K562 (cell line): ENCODE results near the gene SLC9A1. TPM values are rescaled to one million over a fixed set of nuclear protein-coding genes. Genes with fewer than 3 reads are reported as not detected.

Experiments used
- ARID1B ChIP-seq: fragments of 450-650 bp; IDR thresholded peaks from 2 replicates; pipeline ENCODE4 v1.6.1; 2016; ENCODE audit warnings: antibody characterized with exemption, mild to moderate bottlenecking, inconsistent platforms
- ATF4 ChIP-seq: fragments of 450-650 bp; formaldehyde crosslinking; IDR thresholded peaks from 2 replicates; pipeline ENCODE4 v1.4.0; 2022; ENCODE audit warnings: mild to moderate bottlenecking, moderate library complexity
- BCL6 ChIP-seq: fragments of 250-450 bp; sonication (Bioruptor Pico); IDR thresholded peaks from 2 replicates; pipeline ENCODE4 v1.4.0; 2020
- CREBBP ChIP-seq: IDR thresholded peaks from one replicate; pipeline ENCODE4 v1.6.1; 2012; ENCODE audit warnings: low read depth, mild to moderate bottlenecking, control low read depth, inconsistent platforms, low read length
- ESRRB ChIP-seq: fragments of 250-450 bp; sonication (Bioruptor Pico); IDR thresholded peaks from 2 replicates; pipeline ENCODE4 v1.5.0; 2020; ENCODE audit warnings: mild to moderate bottlenecking, moderate library complexity, borderline replicate concordance
- GABPB1 ChIP-seq: sonication (generic); formaldehyde crosslinking; IDR thresholded peaks from 2 replicates; pipeline ENCODE4 v1.8.0; 2022; ENCODE audit warnings: mild to moderate bottlenecking, missing genetic modification reagents
- HNRNPUL1 ChIP-seq: fragments of 200-400 bp; formaldehyde crosslinking; IDR thresholded peaks from 2 replicates; pipeline ENCODE4 v1.6.1; 2017; ENCODE audit warnings: low read length
- LCOR ChIP-seq: sonication (generic); formaldehyde crosslinking; IDR thresholded peaks from 2 replicates; pipeline ENCODE4 v1.8.0; 2022; ENCODE audit warnings: mild to moderate bottlenecking, missing genetic modification reagents
- MTA3 ChIP-seq: fragments of 450-650 bp; formaldehyde crosslinking; IDR thresholded peaks from 2 replicates; pipeline ENCODE4 v1.6.1; 2017; ENCODE audit warnings: mild to moderate bottlenecking, borderline replicate concordance
- NR0B1 ChIP-seq: fragments of 450-650 bp; IDR thresholded peaks from one replicate; pipeline ENCODE4 v1.6.1; 2018; ENCODE audit warnings: mild to moderate bottlenecking, moderate library complexity; ENCODE audit not compliant: partially characterized antibody
- PHB2 ChIP-seq: fragments of 450-650 bp; IDR thresholded peaks from 2 replicates; pipeline ENCODE4 v1.6.1; 2017; ENCODE audit warnings: low read depth
- POLR2AphosphoS2 ChIP-seq: IDR thresholded peaks from 2 replicates; pipeline ENCODE4 v1.6.1; 2012; ENCODE audit warnings: low read length, improper control_type of control experiment
- POLR2G ChIP-seq: fragments of 200-400 bp; formaldehyde crosslinking; IDR thresholded peaks from 2 replicates; pipeline ENCODE4 v1.6.1; 2017; ENCODE audit warnings: low read depth, mild to moderate bottlenecking, antibody characterized with exemption, low read length, moderate library complexity
- SMC3 ChIP-seq: conservative IDR thresholded peaks from 2 replicates; pipeline ENCODE4 v1.6.1; 2011; ENCODE audit warnings: low read depth, low read length, improper control_type of control experiment; ENCODE audit not compliant: insufficient read depth
- TARDBP ChIP-seq: fragments of 450-650 bp; IDR thresholded peaks from 2 replicates; pipeline ENCODE4 v1.6.1; 2016
- TCF3 ChIP-seq: sonication (generic); formaldehyde crosslinking; IDR thresholded peaks from 2 replicates; pipeline ENCODE4 v1.4.0; 2020; ENCODE audit warnings: mild to moderate bottlenecking, missing genetic modification reagents
- TEAD2 ChIP-seq: fragments of 450-650 bp; IDR thresholded peaks from 2 replicates; pipeline ENCODE4 v1.6.1; 2016; ENCODE audit warnings: missing genetic modification characterization, control low read depth, missing compliant biosample characterization
- ZBTB17 ChIP-seq: fragments of 450-650 bp; formaldehyde crosslinking; IDR thresholded peaks from 2 replicates; pipeline ENCODE4 v1.4.0; 2020; ENCODE audit warnings: mild to moderate bottlenecking
- ZC3H11A ChIP-seq: IDR thresholded peaks from 2 replicates; pipeline ENCODE4 v1.6.1; 2012; ENCODE audit warnings: low read depth, low read length, improper control_type of control experiment
- ZNF12 ChIP-seq: sonication (generic); formaldehyde crosslinking; IDR thresholded peaks from 2 replicates; pipeline ENCODE4 v1.4.0; 2020; ENCODE audit warnings: mild to moderate bottlenecking, missing genetic modification reagents
- ZNF165 ChIP-seq: fragments of 250-450 bp; sonication (Bioruptor Pico); IDR thresholded peaks from 2 replicates; pipeline ENCODE4 v1.4.0; 2020; ENCODE audit warnings: borderline replicate concordance
- ZSCAN29 ChIP-seq: fragments of 450-650 bp; IDR thresholded peaks from 2 replicates; pipeline ENCODE4 v1.6.1; 2017
- polyA plus RNA-seq, 8 experiments: library from polyadenylated mRNA; depleted of rRNA in 4 of 8; stranded (reverse) in 5 of 8; unstranded in 3 of 8; fragments of >200 nt; fragmentation: Nextera tagmentation in 2 of 8; fragmentation: Illumina TruSeq in 1 of 8; extraction: Ambion mirVana in 2 of 8; extraction: Trizol in 1 of 8; gene quantifications; 2 replicates each; pipeline versions ENCODE4 v1.2.1 to v1.2.3, GENCODE V29; 2011 to 2014; ENCODE audit warnings: inconsistent platforms in 1 of 8, missing spikeins in 1 of 8
- total RNA-seq, 7 experiments: library from RNA; depleted of rRNA in 6 of 7; stranded (reverse); fragments of >200 nt in 6 of 7; fragmentation: Illumina TruSeq in 2 of 7; extraction: Trizol in 2 of 7; gene quantifications; 2 replicates each; pipeline versions ENCODE4 v1.2.1 to v1.2.3, GENCODE V29; 2011 to 2021; ENCODE audit warnings: low replicate concordance in 1 of 7
- TF ChIP-seq, protein P1 (sequence below): fragments of 250-450 bp; sonication (Bioruptor Pico); IDR thresholded peaks from 2 replicates; pipeline ENCODE4 v1.8.0; 2022; ENCODE audit warnings: inconsistent platforms, mild to moderate bottlenecking, moderate library complexity, borderline replicate concordance
- TF ChIP-seq, protein P2 (sequence below): fragments of 450-650 bp; IDR thresholded peaks from 2 replicates; pipeline ENCODE4 v1.6.1; 2014; ENCODE audit warnings: low read depth, mild to moderate bottlenecking, moderate library complexity, borderline replicate concordance
- TF ChIP-seq, protein P3 (sequence below): sonication (generic); formaldehyde crosslinking; IDR thresholded peaks from 2 replicates; pipeline ENCODE4 v1.5.0; 2020; ENCODE audit warnings: missing genetic modification reagents

The SLC9A1 gene
- total and polyA plus RNA-seq, 9 of the 15 experiments (the other 6 are each of a cell fraction or from before 2014, with no cell fraction given): 0.59 to 14.4 (median 2.0) TPM

- no peak for TF ChIP-seq ATF4 (CRISPR knock-in tag)
- TF ChIP-seq ZNF165 (CRISPR knock-in tag): no peak
- TF ChIP-seq PHB2: peak; percentile 85
- TF ChIP-seq, protein P1, sequence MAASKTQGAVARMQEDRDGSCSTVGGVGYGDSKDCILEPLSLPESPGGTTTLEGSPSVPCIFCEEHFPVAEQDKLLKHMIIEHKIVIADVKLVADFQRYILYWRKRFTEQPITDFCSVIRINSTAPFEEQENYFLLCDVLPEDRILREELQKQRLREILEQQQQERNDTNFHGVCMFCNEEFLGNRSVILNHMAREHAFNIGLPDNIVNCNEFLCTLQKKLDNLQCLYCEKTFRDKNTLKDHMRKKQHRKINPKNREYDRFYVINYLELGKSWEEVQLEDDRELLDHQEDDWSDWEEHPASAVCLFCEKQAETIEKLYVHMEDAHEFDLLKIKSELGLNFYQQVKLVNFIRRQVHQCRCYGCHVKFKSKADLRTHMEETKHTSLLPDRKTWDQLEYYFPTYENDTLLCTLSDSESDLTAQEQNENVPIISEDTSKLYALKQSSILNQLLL (CRISPR knock-in tag): no peak
- TF ChIP-seq BCL6: no peak
- peak; percentile 99 for TF ChIP-seq ARID1B
- TF ChIP-seq TEAD2 (tag): no peak
- TF ChIP-seq HNRNPUL1: no peak
- TF ChIP-seq TARDBP: no peak; the same call in 1 of the 2 replicates
- TF ChIP-seq, protein P2, sequence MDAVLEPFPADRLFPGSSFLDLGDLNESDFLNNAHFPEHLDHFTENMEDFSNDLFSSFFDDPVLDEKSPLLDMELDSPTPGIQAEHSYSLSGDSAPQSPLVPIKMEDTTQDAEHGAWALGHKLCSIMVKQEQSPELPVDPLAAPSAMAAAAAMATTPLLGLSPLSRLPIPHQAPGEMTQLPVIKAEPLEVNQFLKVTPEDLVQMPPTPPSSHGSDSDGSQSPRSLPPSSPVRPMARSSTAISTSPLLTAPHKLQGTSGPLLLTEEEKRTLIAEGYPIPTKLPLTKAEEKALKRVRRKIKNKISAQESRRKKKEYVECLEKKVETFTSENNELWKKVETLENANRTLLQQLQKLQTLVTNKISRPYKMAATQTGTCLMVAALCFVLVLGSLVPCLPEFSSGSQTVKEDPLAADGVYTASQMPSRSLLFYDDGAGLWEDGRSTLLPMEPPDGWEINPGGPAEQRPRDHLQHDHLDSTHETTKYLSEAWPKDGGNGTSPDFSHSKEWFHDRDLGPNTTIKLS: no peak
- TF ChIP-seq ZBTB17 (CRISPR knock-in tag): 0 out of 2 replicates have a peak, but pooled peaks have one; percentile 14
- TF ChIP-seq ZSCAN29: no peak
- no peak for TF ChIP-seq NR0B1
- TF ChIP-seq CREBBP: no peak
- peak; percentile 98 for TF ChIP-seq TCF3 (CRISPR knock-in tag)
- no peak for TF ChIP-seq ESRRB (CRISPR knock-in tag)
- no peak for TF ChIP-seq POLR2G
- TF ChIP-seq ZC3H11A: 0 out of 2 replicates have a peak, but pooled peaks have one; percentile 12
- TF ChIP-seq POLR2AphosphoS2: no peak
- TF ChIP-seq SMC3: no peak
- no peak for TF ChIP-seq GABPB1 (CRISPR knock-in tag)
- TF ChIP-seq LCOR: peak; percentile 58
- no peak for TF ChIP-seq ZNF12
- TF ChIP-seq MTA3: peak; percentile 92
- TF ChIP-seq, protein P3, sequence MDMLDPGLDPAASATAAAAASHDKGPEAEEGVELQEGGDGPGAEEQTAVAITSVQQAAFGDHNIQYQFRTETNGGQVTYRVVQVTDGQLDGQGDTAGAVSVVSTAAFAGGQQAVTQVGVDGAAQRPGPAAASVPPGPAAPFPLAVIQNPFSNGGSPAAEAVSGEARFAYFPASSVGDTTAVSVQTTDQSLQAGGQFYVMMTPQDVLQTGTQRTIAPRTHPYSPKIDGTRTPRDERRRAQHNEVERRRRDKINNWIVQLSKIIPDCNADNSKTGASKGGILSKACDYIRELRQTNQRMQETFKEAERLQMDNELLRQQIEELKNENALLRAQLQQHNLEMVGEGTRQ: no peak
These were observed 80.6 kb downstream of the SLC9A1 start (continued) for GRCh38 chr1:27074175-27074780.
